GM19043 (cell line): ENCODE results near the gene VAMP5.
"Not testable (repeated sequence)": the region's sequence is repeated elsewhere in the genome, so short reads cannot be mapped to it uniquely, and the experiment has no call there.

Experiments
- ATAC-seq: cut with Tn5 transposase; IDR thresholded peaks from one replicate; pipeline ENCODE4 v1.9.1; 2021; ENCODE audit warnings: low read depth; ENCODE audit not compliant: unreplicated experiment

Gene VAMP5

DNA sequence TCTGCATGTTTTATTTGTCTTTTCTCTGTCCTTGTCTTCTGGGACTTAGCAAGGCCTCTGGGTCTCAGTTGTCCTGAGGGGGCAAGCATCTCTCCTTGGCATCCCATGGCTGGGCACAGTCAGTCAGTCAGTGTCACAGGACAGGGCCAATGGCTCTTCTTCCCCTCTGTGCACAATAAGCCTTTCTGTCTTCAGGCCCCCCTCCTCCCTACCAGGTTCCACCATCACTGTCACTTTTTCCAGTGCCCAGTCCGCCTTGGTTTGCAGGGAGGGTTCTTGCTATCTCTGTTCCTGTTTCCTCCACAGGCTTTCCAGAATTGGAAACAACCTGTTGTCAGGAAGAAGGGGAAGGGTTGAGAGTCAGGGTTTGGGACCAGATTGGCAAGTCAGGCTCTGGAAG is 1.7 kb upstream of the VAMP5 start:
- no peak for ATAC-seq

DNA sequence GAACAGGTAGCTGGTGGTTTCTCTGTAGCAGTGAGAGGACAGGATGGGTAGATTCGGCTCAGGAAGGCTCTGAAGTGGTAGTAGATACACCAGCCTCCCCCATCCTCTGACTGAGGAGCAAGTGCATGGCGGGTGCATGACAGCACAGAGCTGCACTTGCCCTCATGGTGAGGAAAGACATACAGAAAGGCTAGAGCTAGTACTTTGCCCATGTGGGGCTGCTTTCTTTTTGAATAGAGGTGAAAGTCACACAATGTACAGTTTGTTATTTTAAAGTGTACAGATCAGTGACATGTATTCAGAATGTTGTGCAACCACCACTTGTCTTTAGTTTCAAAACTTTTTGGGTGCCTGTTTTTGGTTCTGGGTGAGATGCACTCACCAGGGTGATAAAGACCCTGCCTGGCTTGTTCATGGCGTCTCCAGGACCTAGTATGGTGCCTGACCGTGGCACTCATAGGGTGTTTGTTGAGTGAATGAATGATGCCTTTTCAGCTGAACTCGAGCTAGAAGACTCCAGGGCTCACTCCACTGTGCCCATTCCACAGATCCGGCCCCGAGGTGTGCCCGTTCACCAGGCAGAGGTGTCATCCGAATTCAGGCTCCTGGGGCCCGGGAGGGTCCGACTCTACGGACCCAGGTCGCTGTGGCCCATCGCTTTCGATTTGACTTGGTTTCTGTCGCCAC is 421 bp upstream of the VAMP5 start:
- ATAC-seq = no peak

DNA sequence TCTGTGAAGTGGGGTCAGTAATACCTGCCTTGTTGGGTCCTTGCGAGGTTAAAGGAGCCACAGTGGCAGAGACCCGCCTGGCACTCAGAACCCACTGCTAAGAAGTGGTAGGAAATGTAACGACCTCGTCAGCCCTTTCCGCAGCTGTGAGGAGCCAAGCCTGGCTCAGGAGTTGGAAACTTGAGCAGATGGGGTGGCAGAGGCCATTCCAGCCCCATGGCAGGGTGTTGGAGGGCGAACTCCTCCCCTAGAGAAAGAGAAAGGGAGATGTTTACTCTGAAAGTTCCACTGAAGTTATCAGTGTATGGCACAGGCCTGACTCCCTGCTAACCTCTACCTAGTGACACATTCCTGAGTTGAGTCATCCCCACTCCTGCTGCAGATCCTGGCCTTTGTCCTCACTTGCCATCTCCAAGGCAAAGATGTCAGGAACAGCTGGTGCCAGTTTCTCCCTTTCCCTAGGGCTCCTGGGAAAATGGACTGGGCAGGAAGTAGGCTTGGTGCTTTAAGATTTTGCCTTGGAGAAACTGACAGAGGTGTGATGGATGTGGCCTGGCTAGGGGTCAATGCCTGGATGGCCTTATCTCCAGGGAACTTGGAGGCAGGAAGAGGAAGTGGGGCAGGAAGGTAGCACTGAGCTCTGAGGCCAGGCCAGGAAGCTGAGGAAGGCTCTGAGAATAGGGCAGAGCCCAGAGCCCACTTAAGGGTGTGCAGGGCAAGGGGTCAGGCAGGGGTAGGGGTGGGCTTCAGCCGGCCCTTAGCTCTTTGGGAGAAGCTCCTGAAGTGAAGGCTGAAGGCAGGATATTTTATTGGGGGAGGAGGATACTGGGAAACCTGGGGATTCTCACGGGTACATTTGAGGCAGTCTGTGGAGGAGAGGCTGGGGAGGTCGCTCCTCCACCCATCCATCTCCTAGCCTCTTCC is 888 bp downstream of the VAMP5 start:
- peak; percentile 40 for ATAC-seq

DNA sequence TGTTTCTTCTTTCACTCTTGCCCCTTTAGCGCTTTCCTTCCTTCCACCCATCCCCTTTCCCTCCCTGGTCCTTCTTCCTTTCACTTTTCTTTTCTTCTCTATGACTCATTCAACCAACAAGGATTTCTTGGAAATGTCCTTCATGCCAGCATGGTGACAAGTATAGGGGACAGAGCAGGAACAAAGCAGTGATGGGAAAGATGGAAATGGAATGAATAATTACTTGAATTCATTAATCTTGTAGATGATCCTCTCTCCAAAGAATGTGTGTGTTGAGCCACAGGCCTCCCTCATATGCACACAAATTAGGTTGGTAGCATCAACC is 1.5 kb downstream of the VAMP5 start:
- no peak for ATAC-seq

DNA sequence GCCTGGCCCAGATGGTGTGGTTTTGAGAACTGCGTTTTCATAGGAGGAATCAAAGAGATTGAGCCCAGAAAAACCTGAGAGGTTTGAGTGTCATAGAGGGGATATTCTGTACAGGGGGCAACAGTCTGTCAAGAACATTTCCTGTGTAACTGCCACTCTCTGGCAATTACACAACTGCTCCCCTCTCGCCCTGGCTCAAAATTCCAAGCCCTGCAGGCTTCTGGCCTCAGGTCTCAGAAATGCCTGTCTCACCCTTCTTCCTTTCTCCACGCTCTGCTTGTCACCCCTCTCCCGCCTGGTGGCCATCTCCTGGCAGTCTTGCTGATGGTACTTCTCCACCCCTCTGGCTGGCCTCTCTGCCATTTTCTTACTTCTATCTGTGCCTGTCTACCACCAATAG is 4.0 kb downstream of the VAMP5 start:
- no peak for ATAC-seq

DNA sequence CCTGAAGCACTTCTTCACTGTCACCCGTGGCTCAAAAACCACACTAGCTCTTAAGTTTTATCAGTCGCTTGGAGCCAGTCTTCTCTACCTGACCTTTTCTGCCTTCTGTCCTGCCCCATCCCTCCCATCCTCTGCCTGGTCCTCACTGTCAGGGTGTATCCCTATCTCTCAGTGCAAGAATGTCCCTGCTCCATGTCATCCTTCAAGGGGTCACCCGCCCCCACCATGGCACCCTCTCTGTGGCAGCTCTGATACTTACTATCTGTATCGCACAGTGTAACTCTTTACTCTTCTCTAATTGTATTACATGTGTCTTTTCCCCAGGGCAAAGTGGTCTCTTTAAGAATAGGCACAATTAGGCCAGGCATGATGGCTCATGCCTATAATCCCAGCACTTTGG is 4.4 kb downstream of the VAMP5 start:
- ATAC-seq = no peak

DNA sequence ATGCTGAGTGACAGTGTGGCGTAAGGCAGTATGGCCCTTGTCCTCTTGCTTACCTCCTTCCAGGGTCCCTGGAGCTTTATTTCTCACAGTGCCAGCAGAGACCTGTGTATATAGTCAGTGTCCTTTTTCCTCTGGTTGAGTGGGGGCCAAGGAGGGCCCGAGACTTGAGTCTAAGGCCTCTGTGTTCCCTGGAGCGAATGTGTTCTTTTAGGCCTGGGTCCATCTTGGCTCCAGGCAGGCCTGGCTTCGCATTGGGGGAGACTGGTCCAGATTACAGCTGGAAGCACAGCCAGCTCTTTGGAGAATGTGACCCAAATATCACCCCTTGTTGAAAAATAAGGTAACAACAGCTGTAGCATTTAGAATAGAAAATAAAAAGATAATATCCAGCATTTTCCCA is 5.0 kb downstream of the VAMP5 start:
- no peak for ATAC-seq

DNA sequence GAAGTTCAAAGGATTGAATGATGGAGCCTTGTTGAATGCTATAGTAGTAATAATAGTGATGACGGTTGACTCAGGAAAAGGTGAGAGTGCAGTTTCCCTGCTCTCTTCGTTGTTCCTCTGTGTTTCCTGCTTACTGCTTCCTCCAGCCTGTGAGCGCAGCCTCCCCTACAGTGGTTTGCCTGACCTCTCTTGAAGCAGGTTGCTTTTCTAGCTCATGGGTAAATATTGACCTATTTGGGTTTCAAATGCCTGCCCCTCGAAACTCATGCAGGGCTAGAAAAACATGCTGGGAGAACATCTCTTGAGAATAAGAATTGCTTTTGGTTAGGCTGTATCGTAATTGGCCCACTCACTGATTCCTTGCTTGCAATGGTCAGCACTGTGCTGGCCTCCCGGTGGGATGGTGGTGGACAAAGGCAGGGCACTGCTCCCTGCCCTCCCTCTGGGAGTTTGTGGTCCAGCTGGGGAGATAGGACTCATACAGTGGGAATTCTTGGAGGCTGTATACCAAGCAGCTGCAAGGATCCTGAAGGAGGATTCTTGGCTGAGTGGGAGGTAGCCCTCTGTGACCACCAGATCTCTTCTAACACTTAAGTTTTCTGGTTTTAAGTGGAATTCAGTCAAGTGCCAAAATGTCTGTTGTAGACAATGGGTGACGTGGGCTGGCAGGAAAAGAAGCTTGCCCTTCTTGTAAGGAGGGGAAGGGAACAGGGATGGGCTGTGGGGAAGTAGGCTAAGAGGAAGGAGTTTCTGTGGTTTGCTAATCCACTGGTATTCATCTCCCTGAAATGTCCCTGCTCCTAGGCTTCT is 6.0 kb downstream of the VAMP5 start:
- no peak for ATAC-seq

DNA sequence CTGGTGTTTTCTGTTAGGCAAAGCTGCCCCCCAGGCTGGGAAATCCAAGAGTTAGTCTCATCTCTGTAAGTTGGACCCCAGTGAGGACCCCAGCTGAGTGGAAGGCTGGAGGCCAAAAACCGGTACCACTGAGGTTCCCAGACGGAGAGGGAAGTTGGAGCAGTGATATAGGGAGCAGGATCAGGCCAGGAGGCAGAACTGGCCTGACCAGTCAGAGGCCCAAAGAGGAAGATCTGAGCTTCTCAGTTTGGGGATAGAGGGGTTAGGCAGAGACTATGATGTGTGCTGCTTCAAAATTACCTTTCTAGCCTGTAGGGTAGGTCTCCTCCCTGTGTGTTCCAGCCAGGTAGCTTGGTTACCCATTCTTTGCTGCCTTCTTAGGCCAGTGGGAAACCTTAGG is 6.7 kb downstream of the VAMP5 start:
- ATAC-seq = no peak

DNA sequence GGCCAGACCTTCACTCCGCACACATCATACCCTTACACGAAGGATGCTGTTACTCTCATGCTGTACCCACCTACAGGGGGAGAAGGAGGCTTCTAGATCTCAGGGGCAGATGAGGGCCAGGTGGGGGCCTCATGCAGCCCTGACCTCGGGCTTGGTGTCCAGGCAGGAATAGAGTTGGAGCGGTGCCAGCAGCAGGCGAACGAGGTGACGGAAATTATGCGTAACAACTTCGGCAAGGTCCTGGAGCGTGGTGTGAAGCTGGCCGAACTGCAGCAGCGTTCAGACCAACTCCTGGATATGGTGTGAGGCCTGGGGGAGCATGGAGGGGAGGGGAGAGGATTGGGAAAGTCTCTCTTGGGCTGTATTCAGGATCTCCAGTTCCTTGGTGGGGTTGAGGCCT is 7.3 kb downstream of the VAMP5 start:
- ATAC-seq = no peak

DNA sequence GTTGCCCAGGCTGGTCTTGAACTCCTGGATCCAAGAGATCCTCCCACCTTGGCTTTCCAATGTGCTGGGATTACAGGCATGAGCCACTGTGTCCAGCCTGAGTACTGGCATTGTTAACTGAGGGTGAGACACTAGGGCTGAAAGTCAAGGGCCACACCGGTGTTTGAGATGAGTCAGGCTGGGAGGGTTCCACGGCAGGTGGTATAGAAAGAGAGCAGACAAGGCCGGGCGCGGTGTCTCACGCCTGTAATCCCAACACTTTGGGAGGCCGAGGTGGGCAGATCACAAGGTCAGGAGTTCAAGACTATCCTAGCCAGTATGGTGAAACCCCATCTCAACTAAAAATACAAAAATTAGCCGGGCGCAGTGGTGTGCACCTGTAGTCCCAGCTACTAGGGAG is 8.1 kb downstream of the VAMP5 start:
- not testable (repeated sequence) for ATAC-seq

DNA sequence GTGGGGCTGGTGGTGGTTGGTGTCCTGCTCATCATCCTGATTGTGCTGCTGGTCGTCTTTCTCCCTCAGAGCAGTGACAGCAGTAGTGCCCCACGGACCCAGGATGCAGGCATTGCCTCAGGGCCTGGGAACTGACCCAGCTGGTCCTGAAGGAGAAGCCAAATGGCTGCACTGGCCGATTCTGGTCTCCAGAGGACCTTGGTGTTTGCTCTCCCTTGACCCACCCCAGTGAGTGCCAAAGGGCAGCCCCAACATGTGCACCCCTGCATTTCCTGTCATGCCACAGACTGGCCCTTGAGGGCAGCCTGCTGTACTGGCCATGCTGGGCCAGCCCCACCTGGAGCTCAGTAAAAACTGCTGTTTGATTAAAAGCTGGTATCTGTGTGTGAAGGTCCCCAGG is 8.8 kb downstream of the VAMP5 start:
- ATAC-seq = no peak

DNA sequence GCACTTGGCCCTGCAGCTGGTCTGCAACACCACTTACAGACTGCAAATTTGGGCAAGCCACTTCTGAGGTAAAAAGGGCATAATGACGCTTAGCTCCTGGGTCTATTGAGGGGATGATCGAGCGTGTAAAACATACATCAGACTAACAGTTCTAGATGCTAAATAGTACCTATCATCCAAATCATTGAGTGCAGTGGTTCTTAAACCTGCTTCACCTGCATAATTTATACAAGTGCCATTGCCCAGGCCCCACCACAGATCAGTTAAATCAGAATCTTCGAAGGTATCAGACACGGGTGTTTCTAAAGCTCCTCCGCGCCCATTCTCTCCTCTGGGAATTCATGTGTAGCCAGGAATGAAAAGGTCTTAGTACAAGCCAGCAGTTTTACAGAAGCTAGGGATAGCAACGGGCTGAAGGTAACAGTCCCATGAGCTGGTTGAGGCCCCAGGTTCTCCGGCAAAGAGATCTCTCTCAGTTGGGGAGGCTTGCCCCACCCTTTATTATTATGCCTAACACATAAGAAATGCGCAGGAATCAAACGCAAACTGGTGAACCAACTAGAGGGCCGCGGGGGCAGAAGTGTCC is 10.6 kb downstream of the VAMP5 start:
- no peak for ATAC-seq

DNA sequence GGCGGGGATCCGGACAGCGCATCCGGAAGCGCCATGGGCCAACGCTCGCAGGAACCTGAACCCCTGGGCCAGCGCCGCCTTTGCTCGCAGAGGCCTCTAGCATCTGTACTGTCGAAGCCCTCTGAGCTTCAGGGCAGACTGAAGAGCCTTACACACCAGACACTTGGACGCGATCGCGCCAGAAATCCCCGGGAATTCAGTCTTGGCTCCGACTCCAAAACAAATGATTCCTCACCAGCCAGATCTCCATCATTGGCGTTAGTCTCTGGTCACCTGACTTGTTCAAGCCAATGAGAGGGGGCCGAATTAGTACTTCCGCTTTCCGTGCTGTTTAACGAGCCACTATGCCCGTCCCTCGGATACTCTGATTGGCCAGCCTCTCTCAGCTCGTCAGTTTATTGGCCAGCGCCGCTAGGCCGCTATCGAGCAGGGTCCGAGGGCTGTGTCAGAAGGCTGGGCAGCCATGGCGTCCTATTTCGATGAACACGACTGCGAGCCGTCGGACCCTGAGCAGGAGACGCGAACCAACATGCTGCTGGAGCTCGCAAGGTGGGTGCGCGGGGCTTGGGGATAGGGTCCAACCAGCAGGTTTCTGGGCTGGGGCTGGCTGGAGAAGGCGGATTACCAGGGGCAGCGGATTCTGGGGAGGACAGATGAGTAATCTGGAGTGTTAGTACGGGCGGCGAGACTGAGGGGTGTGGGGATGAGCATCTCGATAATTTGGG is 11.2 kb downstream of the VAMP5 start, which contains the start of gene RNF181:
Gene RNF181, plus strand, starts transcription at position 445 of the 725 bp plus-strand sequence. Its CDS starts 19 bp downstream, at position 464.
- peak; percentile 100 for ATAC-seq

DNA sequence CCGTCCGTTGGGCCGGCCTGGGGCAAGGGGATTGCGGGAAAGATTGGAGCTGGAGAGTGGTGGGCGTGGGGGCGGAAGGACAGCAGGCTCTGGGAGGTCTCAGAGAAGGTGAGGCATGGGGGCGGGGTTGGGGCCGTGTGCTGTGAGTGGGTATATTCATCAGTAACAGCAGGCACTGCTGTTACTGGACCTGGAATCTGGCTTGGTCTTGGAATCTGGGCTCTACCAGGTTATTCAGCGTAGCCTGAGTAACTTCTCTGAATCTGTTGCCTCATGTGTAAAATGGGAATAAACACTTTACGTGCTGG is 11.7 kb downstream of the VAMP5 start:
- no peak for ATAC-seq

DNA sequence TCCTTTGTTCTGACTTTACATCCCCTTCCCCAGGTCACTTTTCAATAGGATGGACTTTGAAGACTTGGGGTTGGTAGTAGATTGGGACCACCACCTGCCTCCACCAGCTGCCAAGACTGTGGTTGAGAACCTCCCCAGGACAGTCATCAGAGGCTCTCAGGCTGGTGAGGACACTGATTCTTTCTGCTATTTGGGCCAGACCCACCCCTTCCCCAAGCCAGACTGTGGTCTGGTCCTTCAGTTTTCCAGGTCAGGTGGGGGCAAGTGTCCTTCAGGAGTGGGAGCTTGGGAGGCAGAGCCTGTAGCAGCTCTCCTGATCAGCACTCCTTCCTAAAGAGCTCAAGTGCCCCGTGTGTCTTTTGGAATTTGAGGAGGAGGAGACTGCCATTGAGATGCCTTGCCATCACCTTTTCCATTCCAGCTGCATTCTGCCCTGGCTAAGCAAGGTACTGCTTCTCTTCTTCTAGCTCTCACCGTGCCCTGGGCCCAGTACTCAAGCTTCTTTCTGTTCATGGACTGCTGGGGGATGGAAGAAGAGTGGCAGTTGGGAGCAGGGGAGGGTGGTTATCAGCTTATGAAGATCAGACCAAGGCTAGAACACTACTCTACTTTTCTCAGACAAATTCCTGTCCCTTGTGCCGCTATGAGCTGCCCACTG is 12.4 kb downstream of the VAMP5 start:
- no peak for ATAC-seq

DNA sequence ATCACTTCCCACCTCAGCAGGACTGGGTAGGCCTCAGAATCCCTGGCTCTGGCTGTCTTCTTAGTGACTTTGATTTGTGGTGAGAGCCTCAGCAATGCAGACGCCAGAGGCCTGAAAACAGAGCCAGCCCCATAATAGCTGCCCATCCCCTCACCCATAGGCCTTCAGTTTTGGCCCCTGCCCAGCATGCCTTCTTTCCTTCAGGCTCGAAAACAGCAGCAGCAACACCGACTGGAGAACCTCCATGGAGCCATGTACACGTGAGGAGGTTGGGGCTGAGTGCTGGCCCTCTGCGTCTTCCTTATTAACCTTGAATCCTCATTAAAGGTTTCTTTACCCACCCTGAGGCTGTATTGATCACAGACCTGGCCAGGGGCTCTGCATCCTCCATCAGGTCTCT is 13.0 kb downstream of the VAMP5 start:
- no peak for ATAC-seq

DNA sequence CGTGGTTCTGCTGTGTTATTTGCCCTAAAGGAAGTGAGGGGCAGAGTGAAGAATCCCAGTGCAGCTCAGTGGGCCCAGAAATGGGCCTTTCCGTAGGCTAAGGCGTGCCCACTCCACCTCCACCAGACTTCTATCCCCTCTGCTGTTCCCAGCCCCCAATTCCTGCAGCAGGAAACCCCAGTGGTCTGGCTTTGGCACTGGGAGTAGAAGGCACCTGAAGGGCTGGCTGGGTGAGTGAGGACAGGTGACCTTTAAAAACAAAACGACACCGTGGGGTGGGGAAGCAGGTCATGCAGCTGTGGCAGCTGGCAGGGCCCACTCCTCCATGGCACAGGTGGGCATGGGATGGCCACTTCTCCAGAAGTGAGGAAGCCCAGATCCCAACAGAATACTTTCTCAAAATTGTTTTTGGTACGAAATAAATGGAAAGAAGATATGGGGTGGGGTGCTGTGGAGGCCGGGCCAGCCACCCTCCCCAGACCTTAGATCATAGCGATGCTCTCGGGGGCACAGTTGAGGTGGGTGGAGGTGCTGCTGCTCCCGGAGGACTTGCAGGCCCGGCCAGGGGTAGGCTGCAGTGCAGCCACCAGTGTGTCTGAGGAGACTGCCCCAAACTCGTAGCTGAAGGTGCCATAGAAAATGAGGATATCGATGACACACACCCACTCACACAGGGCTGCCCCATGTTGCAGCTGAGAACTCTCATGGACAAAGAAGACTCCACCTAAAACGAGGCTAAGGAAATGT is 14.5 kb downstream of the VAMP5 start:
- ATAC-seq = no peak
